HCT116 (cell line): ENCODE measurements around the gene ELAPOR1. TPM values are rescaled to one million over a fixed set of nuclear protein-coding genes. Genes with fewer than 3 reads are reported as not detected.

Experiments
- ATAC-seq: fragments of 200-7000 bp; cut with Tn5 transposase; 2 replicates; pipeline ENCODE4 v1.9.1; 2020; ENCODE audit warnings: mild to moderate bottlenecking, moderate library complexity
- BruUV-seq: library from RNA; stranded (reverse); fragments of 400-500 nt; replicated peaks from 2 replicates; lab custom pipeline; 2021; lab: Mats Ljungman, UMichigan
- CTCF ChIA-PET: fragments of 300-600 bp; sonication (Branson Sonifier 250); formaldehyde crosslinking; loops from one replicate; lab custom pipeline; 2021; ENCODE audit warnings: antibody characterized with exemption; lab: Charles Lee
- POLR2A ChIA-PET: fragments of 300-600, 350-600 bp; sonication (Branson Sonifier 250); formaldehyde crosslinking; loops from one replicate; lab custom pipeline; 2021; ENCODE audit warnings: antibody characterized with exemption; lab: Charles Lee
- RAD21 ChIA-PET, 2 experiments: fragments of 300-600 bp; sonication (Branson Sonifier 250); formaldehyde crosslinking; loops; one replicate each; lab custom pipeline; 2023; ENCODE audit warnings: low total read pairs in 2 of 2; ENCODE audit not compliant: uncharacterized antibody in 2 of 2, unreplicated experiment in 2 of 2, low non-redundant PET in 1 of 2; lab: Charles Lee
- DNase-seq: peaks from one replicate; pipeline ENCODE4 v3.0.0-alpha.2; 2010; ENCODE audit warnings: low read depth, low spot score
- H2AFZ ChIP-seq: fragments of 200-600 bp; shearing (Covaris generic), sonication (generic); 2 replicates; pipeline ENCODE4 v1.6.1; 2017; ENCODE audit warnings: low read depth, mixed run types, mixed read lengths, antibody characterized with exemption, low read length; ENCODE audit not compliant: poor library complexity, severe bottlenecking
- H3K27ac ChIP-seq: 2 replicates; pipeline ENCODE4 v1.5.1; 2012; ENCODE audit warnings: low read depth, low read length
- H3K27me3 ChIP-seq: fragments of 200-600 bp; sonication (generic); 2 replicates; pipeline ENCODE4 v1.6.1; 2016; ENCODE audit warnings: mixed run types, low read length, mixed read lengths; ENCODE audit not compliant: insufficient read depth
- H3K36me3 ChIP-seq, 2 experiments: fragments of 200-500 bp in 1 of 2; fragments of 200-600 bp in 1 of 2; sonication (Bioruptor generic) in 1 of 2; sonication (generic) in 1 of 2; 2 replicates each; pipeline versions ENCODE4 v1.5.1 to v1.6.1; 2014 to 2016; ENCODE audit warnings: low read length in 2 of 2, inconsistent platforms in 1 of 2, mixed read lengths in 1 of 2, mixed run types in 1 of 2; ENCODE audit not compliant: insufficient read depth in 2 of 2, control insufficient read depth in 1 of 2
- H3K4me1 ChIP-seq, 2 experiments: fragments of 200-600 bp in 1 of 2; sonication (generic) in 1 of 2; 2 replicates each; pipeline versions ENCODE4 v1.5.1 to v1.6.1; 2012 to 2017; ENCODE audit warnings: low read length in 2 of 2, inconsistent platforms in 1 of 2, mild to moderate bottlenecking in 1 of 2, mixed read lengths in 1 of 2, mixed run types in 1 of 2, moderate library complexity in 1 of 2; ENCODE audit not compliant: insufficient read depth in 2 of 2, control insufficient read depth in 1 of 2
- H3K4me2 ChIP-seq: fragments of 200-600 bp; sonication (generic); 2 replicates; pipeline ENCODE4 v1.6.1; 2017; ENCODE audit warnings: mixed run types, low read length, mixed read lengths
- H3K4me3 ChIP-seq, 2 experiments: fragments of 200-600 bp in 1 of 2; sonication (generic) in 1 of 2; replicated peaks in 1 of 2; 2 replicates each; pipeline ENCODE4 v1.5.1; 2011 to 2016; ENCODE audit warnings: low read length in 2 of 2, control low read depth in 1 of 2, low read depth in 1 of 2, mild to moderate bottlenecking in 1 of 2, mixed read lengths in 1 of 2, mixed run types in 1 of 2
- H3K79me2 ChIP-seq: fragments of 200-600 bp; sonication (generic); 2 replicates; pipeline ENCODE4 v1.6.1; 2017; ENCODE audit warnings: mild to moderate bottlenecking, mixed run types, low read length, moderate library complexity, mixed read lengths; ENCODE audit not compliant: insufficient read depth
- H3K9ac ChIP-seq: fragments of 200-600 bp; sonication (generic); 2 replicates; pipeline ENCODE4 v1.6.1; 2016; ENCODE audit warnings: low read length, mixed read lengths
- H3K9me2 ChIP-seq: fragments of 200-600 bp; sonication (generic), shearing (Covaris generic); 2 replicates; pipeline ENCODE4 v1.6.1; 2017; ENCODE audit warnings: mixed run types, mild to moderate bottlenecking, moderate library complexity; ENCODE audit not compliant: insufficient read depth
- H3K9me3 ChIP-seq, 2 experiments: fragments of 200-500 bp in 1 of 2; fragments of 200-600 bp in 1 of 2; sonication (Bioruptor generic) in 1 of 2; sonication (generic) in 1 of 2; 2 replicates each; pipeline ENCODE4 v1.6.1; 2014 to 2017; ENCODE audit warnings: low read length in 2 of 2, mixed read lengths in 2 of 2, inconsistent platforms in 1 of 2, low read depth in 1 of 2, mild to moderate bottlenecking in 1 of 2, mixed run types in 1 of 2, moderate library complexity in 1 of 2; ENCODE audit not compliant: control insufficient read depth in 1 of 2, insufficient read depth in 1 of 2
- H4K20me1 ChIP-seq: fragments of 200-600 bp; sonication (generic), shearing (Covaris generic); 2 replicates; pipeline ENCODE4 v1.6.1; 2017; ENCODE audit warnings: mixed run types, mild to moderate bottlenecking, moderate library complexity; ENCODE audit not compliant: insufficient read depth
- ATF3 ChIP-seq: IDR thresholded peaks from 2 replicates; pipeline ENCODE4 v1.6.1; 2012
- CBX3 ChIP-seq: IDR thresholded peaks from 2 replicates; pipeline ENCODE4 v1.6.1; 2012; ENCODE audit warnings: low read depth
- EGR1 ChIP-seq: IDR thresholded peaks from 2 replicates; pipeline ENCODE4 v1.6.1; 2012; ENCODE audit warnings: low read depth
- ELF1 ChIP-seq: IDR thresholded peaks from 2 replicates; pipeline ENCODE4 v1.6.1; 2012; ENCODE audit warnings: low read depth, borderline replicate concordance
- EZH2 ChIP-seq: fragments of 200-600 bp; sonication (generic); IDR thresholded peaks from 2 replicates; pipeline ENCODE4 v1.6.1; 2017; ENCODE audit warnings: antibody characterized with exemption, mixed run types
- EZH2phosphoT487 ChIP-seq: fragments of 200-600 bp; IDR thresholded peaks from 2 replicates; pipeline ENCODE4 v1.6.1; 2018; ENCODE audit warnings: antibody characterized with exemption, borderline replicate concordance
- JUND ChIP-seq: IDR thresholded peaks from 2 replicates; pipeline ENCODE4 v1.6.1; 2012
- MAX ChIP-seq: IDR thresholded peaks from 2 replicates; pipeline ENCODE4 v1.6.1; 2012
- POLR2A ChIP-seq: IDR thresholded peaks from 2 replicates; pipeline ENCODE4 v1.7.0; 2011; ENCODE audit warnings: borderline replicate concordance; ENCODE audit not compliant: insufficient read depth, insufficient read length; ENCODE audit errors: extremely low read depth
- RAD21 ChIP-seq: IDR thresholded peaks from 2 replicates; pipeline ENCODE4 v1.6.1; 2012; ENCODE audit warnings: low read depth, mild to moderate bottlenecking
- REST ChIP-seq: IDR thresholded peaks from 2 replicates; pipeline ENCODE4 v1.6.1; 2012; ENCODE audit warnings: low read depth
- SP1 ChIP-seq: IDR thresholded peaks from 2 replicates; pipeline ENCODE4 v1.6.1; 2012; ENCODE audit warnings: low read depth
- TCF7L2 ChIP-seq: IDR thresholded peaks from 2 replicates; pipeline ENCODE4 v1.7.0; 2011; ENCODE audit warnings: borderline replicate concordance, inconsistent platforms; ENCODE audit not compliant: insufficient read depth, insufficient read length; ENCODE audit errors: extremely low read depth
- YY1 ChIP-seq: IDR thresholded peaks from 2 replicates; pipeline ENCODE4 v1.6.1; 2011; ENCODE audit warnings: low read length, low read depth, moderate library complexity, mild to moderate bottlenecking; ENCODE audit not compliant: insufficient replicate concordance; ENCODE audit errors: extremely low read depth
- ZBTB33 ChIP-seq: IDR thresholded peaks from 2 replicates; pipeline ENCODE4 v1.6.1; 2011; ENCODE audit warnings: mild to moderate bottlenecking, low read length, moderate library complexity; ENCODE audit not compliant: insufficient replicate concordance; ENCODE audit errors: extremely low read depth
- ZFX ChIP-seq: fragments of 450-650 bp; IDR thresholded peaks from 2 replicates; pipeline ENCODE4 v1.6.1; 2017
- intact Hi-C: fragments of 100-400 bp; cut with micrococcal nuclease; formaldehyde crosslinking; loops from 2 replicates; pipeline ENCODE4 v1.10.0; 2022
- total RNA-seq: library from RNA; stranded (reverse); gene quantifications from one replicate; pipeline ENCODE4 v1.2.1, GENCODE V29; 2021; ENCODE audit not compliant: unreplicated experiment

The ELAPOR1 gene
- total RNA-seq, 1 experiment from 2014 or later = 0.57 TPM

GRCh38 chr1:109131800-109132199 is 17.9 kb downstream of the ELAPOR1 start:
- Histone ChIP-seq H3K4me2 (no peak overlapping the region), H3K4me1 (no peaks in the 10 kb centered on the region), H3K27me3 (no peaks in the 10 kb centered on the region), H3K9me3 (no peaks in the 10 kb centered on the region), H3K27ac (no peak overlapping the region), H2AFZ (no peak overlapping the region), H3K36me3 (no peaks in the 10 kb centered on the region), H4K20me1 (no peaks in the 10 kb centered on the region), H3K9me2 (no peaks in the 10 kb centered on the region; the same call in 1 of the 2 replicates), H3K4me3 (no peak overlapping the region), H3K9ac (no peak overlapping the region), H3K79me2 (no peaks in the 10 kb centered on the region)
- no TSS peak for BruUV-seq
- intact Hi-C loops = no loop called here
- RAD21 ChIA-PET = no interaction called here
- POLR2A ChIA-PET = no interaction called here
- TF ChIP-seq ATF3 (no peak), YY1 (no peak), EGR1 (no peak), ZBTB33 (no peak), JUND (no peak), EZH2 (no peak), SP1 (no peak), ZFX (no peak), MAX (no peak), RAD21 (no peak), ELF1 (no peak), EZH2phosphoT487 (no peak), REST (no peak), POLR2A (no peak), CBX3 (no peak), TCF7L2 (no peak)
- no peak for ATAC-seq
- DNase-seq = no peak
- CTCF ChIA-PET = no interaction called here
